ENCODE measurements around the gene NKRF. TPM values are rescaled to one million over a fixed set of nuclear protein-coding genes. Genes with fewer than 3 reads are reported as not detected.

Gene NKRF
- total and polyA plus RNA-seq, 7 donors = 2.4 to 6.1 (median 4.9) TPM

DNA sequence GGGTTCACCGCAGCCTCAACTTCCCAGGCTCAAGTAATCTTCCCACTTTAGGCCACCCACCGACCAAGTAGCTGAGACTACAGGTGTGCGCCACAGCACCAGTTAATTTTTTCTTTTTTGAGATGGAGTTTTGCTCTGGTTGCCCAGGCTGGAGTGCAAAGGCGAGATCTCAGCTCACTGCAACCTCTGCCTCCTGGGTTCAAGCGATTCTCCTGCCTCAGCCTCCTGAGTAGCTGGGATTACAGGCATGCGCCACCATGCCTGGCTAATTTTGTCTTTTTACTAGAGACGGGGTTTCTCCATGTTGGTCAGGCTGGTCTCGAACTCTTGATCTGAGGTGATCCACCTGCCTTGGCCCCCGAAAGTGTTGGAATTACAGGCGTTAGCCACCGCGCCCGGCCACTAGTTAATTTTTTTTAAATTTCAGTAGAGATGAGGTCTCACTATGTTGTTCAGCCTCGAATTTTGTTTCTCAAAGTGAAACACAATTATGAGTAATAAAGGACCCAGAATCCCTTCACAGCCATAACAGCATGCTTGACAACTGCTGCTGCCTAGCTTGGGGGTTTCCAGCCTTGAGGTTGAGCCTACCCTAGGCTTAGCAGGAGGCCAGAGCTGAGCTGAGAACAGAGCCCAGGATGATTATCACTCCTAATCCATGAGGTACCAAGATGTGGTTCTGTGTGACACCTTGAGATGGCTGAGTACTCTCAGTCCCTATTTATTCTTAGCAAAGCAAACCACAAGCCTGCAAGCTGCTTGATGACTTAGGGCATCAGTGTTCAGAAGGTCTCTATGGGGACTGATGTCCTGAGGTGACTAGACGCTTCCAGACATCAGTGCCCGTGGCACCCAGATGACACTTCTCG is 41.6 kb upstream of the NKRF start:
- 79 to 86% methylated on average over 17 of the region's 17 CpGs for WGBS, 2 donors
- H3K4me3 ChIP-seq = no peak overlapping the region
- no peak for DNase-seq
- H3K36me3 ChIP-seq = peaks cover 0 to 21% (median 8%) of the 10 kb centered on the region in 4 donors
- H3K9me3 ChIP-seq = no peaks in the 10 kb centered on the region
- no peaks in the 10 kb centered on the region for H3K27me3 ChIP-seq
- no peaks in the 10 kb centered on the region for H3K4me1 ChIP-seq
- no peak overlapping the region for H3K27ac ChIP-seq
- intact Hi-C loops (cut with DNase I) = no loop called here
- TF ChIP-seq EP300 (IDR thresholded peaks at IDR 0.05) (no peak), POLR2A (IDR thresholded peaks at IDR 0.05) (no peak), POLR2AphosphoS5 (IDR thresholded peaks at IDR 0.05) (no peak)
- TF ChIP-seq, protein P1, sequence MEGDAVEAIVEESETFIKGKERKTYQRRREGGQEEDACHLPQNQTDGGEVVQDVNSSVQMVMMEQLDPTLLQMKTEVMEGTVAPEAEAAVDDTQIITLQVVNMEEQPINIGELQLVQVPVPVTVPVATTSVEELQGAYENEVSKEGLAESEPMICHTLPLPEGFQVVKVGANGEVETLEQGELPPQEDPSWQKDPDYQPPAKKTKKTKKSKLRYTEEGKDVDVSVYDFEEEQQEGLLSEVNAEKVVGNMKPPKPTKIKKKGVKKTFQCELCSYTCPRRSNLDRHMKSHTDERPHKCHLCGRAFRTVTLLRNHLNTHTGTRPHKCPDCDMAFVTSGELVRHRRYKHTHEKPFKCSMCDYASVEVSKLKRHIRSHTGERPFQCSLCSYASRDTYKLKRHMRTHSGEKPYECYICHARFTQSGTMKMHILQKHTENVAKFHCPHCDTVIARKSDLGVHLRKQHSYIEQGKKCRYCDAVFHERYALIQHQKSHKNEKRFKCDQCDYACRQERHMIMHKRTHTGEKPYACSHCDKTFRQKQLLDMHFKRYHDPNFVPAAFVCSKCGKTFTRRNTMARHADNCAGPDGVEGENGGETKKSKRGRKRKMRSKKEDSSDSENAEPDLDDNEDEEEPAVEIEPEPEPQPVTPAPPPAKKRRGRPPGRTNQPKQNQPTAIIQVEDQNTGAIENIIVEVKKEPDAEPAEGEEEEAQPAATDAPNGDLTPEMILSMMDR (IDR thresholded peaks at IDR 0.05) = no peak

DNA sequence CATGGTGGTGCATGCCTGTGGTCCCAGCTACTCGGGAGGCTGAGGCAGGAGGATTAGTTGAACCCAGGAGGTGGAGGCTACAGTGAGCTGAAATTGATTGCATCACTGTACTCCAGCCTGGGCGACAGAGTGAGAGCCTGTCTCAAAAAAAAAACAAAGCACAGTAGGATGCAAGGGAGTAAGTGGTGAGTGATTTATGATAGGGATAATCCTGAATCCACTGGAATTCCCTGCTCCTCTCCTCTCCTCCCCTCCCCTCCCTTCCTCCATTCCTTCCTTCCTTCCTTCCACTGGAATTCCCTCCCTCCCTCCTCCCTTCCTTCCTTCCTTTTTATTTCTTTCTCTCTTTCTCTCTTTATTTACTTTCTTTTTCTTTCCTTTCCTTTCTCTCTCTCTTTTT is 40.9 kb upstream of the NKRF start:
- H3K4me3 ChIP-seq = no peak overlapping the region
- H3K9me3 ChIP-seq = no peaks in the 10 kb centered on the region
- no peaks in the 10 kb centered on the region for H3K4me1 ChIP-seq
- peaks cover 0 to 21% (median 6%) of the 10 kb centered on the region in 4 donors for H3K36me3 ChIP-seq
- intact Hi-C loops (cut with DNase I) = no loop called here
- TF ChIP-seq POLR2A (IDR thresholded peaks at IDR 0.05) (no peak), EP300 (IDR thresholded peaks at IDR 0.05) (no peak), POLR2AphosphoS5 (IDR thresholded peaks at IDR 0.05) (no peak)
- TF ChIP-seq, protein P1 (IDR thresholded peaks at IDR 0.05) = no peak
- WGBS, 2 donors = 76 to 83% methylated on average over 2 of the region's 2 CpGs
- no peak for DNase-seq
- no peaks in the 10 kb centered on the region for H3K27me3 ChIP-seq
- no peak overlapping the region for H3K27ac ChIP-seq

DNA sequence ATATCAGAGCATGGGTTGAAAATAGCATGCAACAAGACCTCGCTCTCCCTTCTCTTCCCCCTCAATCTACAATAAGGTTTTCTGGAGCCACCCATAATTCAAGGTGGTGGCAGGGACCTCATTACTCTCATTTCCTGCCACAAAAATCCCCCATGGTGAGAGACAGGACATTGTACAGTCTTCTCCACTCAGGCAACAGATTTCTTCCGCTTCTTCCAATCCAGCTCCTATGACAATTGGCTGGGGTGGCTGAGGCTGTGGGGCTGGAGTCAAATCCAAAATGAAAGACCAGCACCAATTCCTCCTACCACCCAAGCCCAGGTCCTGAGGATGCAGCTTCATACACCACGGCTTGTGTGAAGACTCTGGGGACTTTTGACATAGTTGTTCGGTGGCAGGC is 40.3 kb upstream of the NKRF start:
- 76 to 92% methylated on average over 4 of the region's 4 CpGs for WGBS, 2 donors
- Histone ChIP-seq H3K27me3 (no peaks in the 10 kb centered on the region), H3K27ac (no peak overlapping the region), H3K9me3 (no peaks in the 10 kb centered on the region), H3K36me3 (peaks cover 0 to 21% (median 6%) of the 10 kb centered on the region in 4 donors), H3K4me3 (no peak overlapping the region), H3K4me1 (no peaks in the 10 kb centered on the region)
- intact Hi-C loops (cut with DNase I) = no loop called here
- DNase-seq = no peak
- TF ChIP-seq, protein P1 (IDR thresholded peaks at IDR 0.05) = no peak
- TF ChIP-seq EP300 (IDR thresholded peaks at IDR 0.05) (no peak), POLR2AphosphoS5 (IDR thresholded peaks at IDR 0.05) (no peak), POLR2A (IDR thresholded peaks at IDR 0.05) (no peak)

DNA sequence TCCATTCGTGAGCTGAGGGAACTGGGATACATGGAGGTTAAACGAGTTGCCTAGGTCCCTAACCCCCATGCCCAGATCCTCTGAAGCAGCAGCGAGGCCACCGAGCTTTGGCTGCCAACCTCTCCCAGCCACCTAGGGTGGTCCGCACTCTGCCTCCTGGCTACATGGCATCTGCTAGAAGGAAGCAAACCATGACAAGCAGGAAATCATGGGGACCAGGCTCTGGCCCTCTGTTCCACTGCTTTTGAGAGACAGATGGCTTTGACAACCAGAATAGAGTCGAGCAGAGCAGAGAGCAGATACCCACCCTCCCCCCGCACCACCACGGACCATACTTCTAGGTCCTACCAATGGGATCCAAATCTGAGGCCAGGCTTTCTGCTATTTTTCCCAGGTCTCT is 37.5 kb upstream of the NKRF start:
- H3K27me3 ChIP-seq = no peaks in the 10 kb centered on the region
- H3K4me3 ChIP-seq = no peak overlapping the region
- H3K27ac ChIP-seq = no peak overlapping the region
- peaks cover 0 to 8% (median 5%) of the 10 kb centered on the region in 4 donors for H3K36me3 ChIP-seq
- no peaks in the 10 kb centered on the region for H3K9me3 ChIP-seq
- 92 to 94% methylated on average over 8 of the region's 8 CpGs for WGBS, 2 donors
- no peak for DNase-seq
- intact Hi-C loops (cut with DNase I) = no loop called here
- H3K4me1 ChIP-seq = no peaks in the 10 kb centered on the region
- TF ChIP-seq POLR2AphosphoS5 (IDR thresholded peaks at IDR 0.05) (no peak), EP300 (IDR thresholded peaks at IDR 0.05) (no peak), POLR2A (IDR thresholded peaks at IDR 0.05) (no peak)
- TF ChIP-seq, protein P1 (IDR thresholded peaks at IDR 0.05) = no peak
